Fibroblast of skin of left biceps (primary cell): ENCODE data around the gene FRMD3.

ENCODE experiments used
- DNase-seq, 2 experiments: peaks; one replicate each; pipeline ENCODE4 v3.0.0-alpha.2; 2013; ENCODE audit warnings: low read depth in 2 of 2

FRMD3 gene

DNA sequence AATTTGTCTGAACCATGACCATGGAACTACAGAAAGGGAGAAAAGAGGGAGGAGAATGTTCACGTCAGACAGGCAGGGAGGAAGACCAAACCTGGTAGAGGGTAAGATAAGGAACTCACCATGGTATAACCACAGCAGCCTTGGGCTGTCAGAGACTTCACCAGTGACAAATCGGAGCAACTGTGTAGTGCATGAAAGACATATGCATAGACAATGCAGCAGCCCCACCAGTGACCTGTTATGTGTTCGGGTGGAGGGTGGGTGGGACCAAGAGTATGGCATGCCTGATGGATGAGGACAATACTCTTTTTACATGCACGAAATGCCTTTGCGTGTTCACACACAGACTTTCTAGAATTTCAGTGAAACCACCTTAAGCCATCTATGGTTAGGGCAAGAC, 253.5 kb downstream of the FRMD3 start:
- DNase-seq: no peak

DNA sequence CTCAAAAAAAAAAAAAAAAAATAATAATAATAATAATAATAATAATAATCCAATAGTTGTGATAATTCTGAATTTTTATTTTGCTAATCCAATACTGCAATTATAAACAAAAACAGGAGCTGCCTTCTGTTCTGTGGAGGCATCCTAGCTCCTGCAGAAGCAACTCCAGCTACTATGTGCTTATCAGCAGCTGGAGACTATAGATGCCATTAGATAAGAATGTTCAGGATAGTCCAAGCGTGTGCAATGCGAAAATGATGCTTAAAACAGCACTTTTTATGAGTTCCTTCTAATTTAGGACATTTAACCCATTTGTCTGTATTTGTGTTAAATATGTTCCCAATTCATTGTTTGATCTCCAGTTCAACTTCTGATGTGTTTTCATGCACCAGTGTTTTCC, 254.7 kb downstream of the FRMD3 start:
- no peak for DNase-seq

DNA sequence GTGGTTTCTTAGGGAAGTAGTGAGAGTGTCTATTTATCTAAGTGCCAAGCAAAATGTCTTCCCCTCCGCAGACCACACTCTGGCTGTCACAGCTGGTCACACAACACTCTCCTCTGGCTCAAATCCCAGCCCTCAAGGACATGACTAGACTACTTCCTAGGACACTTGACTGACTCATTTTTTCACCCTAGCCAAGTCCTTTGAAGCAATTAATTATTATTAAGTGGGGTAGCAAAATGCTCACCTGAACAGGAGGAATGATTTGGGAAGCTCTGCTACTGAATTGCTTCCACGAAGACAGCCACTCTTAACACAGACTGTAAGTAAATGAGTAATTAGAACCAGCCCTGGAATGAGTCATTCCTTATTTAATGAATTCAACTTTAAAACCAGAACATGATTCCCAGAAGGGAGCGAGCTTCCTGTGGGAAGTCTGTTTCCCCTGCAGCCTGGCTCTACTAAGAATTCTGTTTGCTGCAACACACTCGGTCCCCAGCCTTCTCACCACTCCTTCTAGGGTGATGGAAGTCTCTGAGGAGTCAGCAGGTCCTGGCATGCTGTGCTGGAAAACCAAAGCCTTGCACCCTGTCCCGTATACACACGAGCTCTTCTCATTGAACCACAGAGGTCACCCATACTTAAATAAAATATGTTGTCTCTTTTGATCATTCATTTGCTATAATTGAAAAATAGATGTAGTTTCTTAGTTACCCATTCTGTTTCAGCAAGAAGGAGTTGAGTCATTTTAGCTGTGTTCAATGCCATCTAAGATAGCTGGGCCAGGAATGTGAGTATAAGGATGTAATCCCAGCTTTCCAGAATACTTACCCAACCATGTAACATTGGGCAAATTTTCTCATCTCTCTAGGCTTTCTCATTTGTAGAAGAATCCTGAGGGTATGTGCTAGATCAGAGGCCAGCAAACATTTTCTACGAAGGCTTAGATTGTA, 256.6 kb downstream of the FRMD3 start:
- DNase-seq: peak; percentile 58 to 59

DNA sequence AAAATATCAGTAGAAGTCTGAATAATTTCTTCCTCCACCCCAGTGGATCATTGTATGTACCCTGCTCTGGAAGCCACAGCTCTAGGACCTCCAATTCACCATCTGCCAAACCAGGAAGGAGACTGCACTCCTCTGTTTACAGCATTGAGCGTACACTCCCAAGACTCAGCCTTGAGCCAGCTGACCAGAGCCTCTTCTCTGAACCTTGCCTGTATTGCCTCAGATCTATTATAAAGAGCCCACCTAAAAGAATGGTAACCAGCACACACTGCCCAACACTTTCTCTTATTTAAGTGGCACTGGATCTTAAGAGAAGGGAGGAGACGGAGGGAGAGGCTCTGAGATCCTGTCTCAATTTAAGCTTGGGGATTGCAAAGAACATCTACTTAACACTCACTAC, 257.4 kb downstream of the FRMD3 start:
- no peak for DNase-seq

DNA sequence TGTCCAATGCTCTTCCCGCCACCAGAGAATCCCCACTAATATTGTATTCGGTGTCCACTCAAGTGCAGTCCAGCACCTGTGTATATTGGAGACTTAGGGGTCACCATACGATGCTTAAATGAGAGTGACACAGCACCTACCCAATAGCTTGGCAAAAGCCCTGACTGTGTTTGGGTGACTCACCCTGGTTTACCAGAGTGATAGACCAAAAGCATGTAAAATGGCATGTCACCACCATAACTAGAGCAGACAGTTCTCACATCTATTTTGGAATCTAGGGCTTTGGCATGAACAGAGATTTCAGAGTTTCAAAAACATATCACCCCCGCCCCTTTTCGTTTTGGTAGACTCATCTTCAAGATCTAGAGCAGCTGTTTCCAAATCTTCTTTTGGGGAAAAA, 257.9 kb downstream of the FRMD3 start:
- DNase-seq: peak; percentile 4 to 12

DNA sequence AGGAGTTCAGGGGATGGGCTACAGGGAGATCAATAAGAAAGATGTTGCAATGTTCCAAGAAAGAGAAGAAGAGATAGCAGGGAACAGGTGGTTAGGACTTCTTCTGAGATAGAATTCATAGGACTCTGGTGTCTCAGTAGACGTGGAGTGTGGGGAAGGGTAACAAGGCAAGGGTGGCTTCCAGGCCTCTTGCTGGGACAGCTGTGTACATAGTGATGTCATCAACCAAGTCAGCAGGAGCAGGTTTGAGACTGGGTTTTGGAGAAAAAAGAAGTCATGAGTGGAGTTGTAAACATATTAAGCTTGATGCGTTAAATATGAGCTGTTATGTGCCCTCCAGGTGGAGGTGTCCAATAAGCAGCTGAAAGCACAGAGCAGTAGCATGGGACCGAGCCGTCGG, 263.4 kb downstream of the FRMD3 start:
- DNase-seq: no peak

DNA sequence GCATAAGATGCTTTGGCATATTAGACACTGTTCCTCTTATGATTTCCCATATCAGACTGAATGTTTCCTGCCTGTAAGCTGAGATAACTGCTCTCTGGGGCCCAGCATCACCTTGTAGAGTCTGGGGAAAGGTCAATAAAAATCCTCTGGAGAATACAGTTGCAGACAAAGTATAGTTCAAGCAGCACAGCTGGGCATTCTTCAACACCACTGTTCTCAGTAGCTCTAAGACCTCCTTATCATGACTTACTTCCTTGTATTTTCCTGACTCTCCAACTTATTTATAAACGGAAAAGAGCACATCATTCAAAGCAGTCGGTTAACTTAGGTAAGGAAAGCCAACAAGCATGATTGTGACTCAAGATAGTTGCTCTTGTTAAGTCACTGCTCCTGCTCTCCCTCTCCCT, 266.5 kb downstream of the FRMD3 start:
- no peak for DNase-seq

DNA sequence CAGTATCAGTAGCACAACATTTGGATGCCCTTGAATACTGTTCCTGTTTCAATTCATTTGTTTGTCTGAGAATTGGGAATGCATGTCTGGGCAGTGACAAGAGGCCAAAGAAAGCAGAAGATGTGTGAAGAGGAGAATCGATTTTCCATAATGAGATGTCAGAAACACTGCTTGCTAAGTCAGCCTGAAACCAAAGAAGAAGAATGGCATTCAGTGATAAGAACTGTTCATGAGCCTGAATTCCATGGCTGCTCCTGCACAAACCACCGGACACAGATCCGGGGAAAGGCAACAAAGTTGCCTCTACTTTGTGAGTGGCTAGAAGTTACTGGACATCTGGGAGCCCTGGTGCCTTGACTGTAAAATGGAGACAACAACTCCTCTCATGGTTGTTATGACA, 268.1 kb downstream of the FRMD3 start:
- DNase-seq: no peak

DNA sequence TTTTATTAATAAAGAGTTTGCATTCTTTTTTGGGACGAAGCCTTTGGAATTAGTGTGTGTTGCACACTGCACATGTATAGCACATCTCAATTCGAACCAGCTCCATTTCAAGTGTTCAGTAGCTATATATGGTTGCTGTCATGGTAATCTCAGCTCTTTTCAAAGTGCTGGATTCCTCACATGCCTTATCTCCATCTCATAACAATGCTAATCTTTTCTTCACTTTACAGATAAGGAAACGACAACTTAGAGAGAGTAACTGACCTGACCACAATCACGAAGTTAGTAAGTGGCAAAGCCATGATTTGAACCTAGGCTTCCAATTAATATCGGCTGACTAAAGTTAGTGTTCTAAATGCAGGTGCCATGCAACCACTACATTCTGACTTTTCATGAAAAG, 270.5 kb downstream of the FRMD3 start:
- DNase-seq: no peak

DNA sequence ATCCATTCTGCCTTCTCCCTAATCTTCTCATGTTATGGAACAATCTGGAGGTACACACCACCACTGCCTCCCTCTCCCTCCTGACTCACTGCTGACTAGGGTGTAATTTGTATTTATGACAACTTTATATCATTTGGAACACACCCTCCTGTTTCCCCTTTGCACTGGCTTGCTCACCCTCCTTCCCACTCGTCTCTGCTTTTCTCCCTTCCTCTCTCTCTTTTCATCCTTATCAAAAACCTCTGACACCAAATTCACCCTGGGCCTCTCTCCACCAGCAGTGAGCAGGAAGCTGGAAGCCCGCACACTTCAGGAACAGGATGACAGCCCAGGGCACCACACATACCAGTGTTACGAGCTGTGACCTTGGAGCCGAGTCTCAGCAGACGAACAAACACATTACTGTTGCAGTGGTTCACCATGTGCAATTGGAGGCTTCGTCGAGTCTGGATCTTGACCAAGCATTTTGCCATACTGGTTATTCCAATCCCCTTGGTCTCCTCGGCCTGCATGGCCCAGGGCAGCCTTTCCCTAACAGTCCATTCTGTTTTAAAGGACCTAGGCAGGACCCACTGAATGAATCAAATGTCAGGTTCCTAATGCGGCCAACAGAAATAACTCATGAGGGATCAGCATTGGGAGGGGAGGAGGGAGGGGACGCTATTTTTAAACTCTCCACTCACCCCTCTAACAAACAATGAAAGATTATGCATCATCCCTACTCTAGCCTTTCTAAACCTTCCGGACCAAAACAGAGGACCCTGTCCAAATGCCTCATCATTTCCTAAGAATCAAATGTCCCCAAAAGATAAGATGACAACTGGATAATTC, 271.3 kb downstream of the FRMD3 start:
- DNase-seq: no peak

DNA sequence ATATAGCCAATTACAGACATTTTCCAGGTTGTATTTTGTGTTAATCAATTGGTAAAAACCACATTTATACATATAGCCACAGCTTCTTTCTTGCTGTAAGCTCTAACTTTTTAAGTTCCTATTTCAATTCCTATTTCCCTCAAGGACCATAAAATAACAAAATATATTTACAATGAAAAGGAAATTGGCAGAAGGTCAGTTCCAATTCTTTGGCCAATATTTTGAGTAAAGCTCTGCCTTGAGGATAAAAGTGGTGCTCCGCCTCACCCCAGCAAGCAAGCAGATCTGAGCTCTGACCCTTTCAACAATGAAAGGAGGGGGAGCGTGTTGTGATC, 271.9 kb downstream of the FRMD3 start:
- no peak for DNase-seq

DNA sequence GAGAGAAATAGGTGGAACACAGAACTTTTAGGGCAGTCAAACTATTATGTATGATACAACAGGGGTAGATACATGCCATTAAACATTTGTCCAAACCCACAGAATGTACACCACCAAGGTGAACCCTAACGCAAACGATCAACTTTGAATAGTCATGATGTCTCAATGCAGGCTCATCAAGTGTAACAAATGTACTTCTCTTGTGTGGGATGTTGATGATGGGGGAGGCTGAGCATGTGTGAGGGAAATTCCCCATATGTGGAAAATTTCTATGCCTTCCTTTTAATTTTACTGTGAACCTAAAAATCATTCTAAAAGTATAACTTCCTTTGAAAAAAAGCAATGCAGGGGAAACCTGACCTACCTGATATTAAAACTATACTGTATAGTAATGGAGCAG, 273.9 kb downstream of the FRMD3 start:
- no peak for DNase-seq

DNA sequence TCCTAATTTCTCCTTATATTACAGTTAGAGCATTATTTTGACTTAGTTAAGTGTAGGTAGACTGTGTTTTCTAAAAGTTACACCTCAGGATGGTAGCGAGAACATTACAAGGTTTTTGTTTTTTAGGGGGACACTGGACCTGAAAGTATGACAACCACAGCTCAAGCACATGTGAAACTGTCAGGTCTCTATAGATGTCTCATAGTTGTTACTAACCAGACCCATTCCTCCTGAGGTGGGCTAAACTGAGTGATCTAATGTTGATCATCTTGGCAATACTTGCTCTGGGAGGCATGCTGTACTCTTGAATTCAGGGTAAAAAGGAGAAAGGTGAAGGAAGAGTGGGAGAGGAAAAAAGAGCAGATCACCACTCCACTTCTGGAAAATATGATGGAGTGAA, 278.6 kb downstream of the FRMD3 start:
- DNase-seq: no peak

DNA sequence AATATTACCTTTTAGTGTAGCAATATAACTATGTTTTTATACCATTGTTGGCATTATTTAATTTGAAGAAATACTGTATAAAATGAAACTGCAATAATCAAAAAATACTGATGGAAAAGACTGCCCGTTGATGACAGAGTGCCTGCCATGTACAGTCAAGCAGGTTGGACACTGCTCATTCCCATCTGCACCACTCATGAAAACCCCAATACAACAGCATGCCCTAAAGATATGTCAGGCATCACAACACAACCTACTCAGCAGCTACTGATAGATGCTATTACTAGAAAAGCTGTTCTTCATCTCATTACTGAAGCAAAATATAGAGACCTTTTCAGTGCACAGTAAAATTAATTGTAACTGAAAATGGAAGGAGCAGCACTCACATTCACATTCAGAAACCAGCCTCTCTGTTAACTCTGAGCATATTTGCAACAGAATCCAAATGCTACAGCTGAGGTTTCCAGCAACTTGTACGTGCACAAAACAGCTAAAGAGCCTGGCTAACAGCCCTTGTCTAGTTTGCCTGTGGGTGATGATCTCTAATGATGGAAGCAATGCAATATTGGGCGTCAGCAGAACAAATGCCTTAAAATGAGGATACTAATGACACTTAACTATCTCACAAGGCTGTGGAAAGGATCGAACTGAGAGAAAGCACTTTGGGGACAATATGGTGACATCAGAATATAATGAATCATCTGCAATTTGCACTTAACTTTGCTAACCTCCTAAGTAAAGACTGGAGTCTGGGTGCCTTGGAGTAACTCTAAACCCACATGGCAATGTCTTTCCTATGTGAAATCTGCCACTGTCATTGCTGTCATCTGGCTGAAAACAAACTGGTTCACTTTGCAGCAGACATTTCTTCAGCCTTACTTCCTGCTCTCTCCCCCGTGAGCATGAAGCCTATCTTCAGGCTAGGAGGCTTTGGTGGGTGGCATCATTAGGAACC, 280.0 kb downstream of the FRMD3 start:
- no peak for DNase-seq

DNA sequence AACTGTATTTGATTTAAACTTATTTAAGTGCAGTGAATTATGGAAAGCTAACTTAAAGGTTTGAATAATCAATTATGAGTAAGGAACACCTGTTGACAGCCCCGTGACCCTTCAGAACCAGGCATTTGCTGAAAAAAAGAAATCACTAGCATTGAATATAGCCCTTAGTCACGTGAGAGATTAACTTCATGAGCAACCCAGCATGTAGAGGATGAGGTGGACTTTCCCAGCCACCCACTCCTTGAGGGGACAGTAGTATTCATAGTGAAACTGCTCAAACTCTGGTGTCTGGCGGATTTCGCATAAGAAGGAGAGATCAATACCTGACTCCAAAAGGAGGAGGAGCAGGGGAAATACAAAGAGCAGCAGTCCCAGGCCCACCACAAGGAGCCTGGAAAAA, 290.5 kb downstream of the FRMD3 start:
- no peak for DNase-seq

DNA sequence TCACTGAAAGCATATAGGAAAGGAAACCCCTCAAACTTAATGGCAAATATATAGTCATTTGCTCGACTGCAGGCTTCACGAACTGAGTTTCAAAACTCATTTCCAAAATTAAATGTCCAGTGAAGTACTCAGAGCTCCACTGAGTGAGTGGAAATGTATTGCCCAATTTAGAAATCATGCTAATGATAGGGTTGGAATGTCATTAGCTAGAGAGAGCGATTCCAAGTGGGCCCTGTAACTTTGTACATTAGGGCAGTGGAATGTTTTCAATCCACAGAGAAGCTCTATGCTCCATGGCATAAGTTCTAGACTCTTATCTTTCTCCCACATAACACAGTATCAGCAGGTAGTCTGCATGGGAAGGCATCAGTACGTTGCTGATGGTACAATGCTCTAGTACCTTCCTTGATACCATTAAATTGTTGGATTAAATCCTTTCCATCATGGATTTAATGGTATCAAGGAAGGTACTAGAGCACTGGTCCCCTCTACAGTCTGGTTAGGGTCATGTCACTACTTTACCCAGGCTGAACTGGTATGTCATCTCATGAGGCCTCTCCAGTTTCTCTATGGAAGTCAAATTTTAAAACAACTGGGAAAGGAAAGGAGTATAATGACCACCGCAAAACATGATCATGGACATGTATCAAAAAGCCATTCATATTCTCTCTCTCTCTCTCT, 292.1 kb downstream of the FRMD3 start:
- no peak for DNase-seq

DNA sequence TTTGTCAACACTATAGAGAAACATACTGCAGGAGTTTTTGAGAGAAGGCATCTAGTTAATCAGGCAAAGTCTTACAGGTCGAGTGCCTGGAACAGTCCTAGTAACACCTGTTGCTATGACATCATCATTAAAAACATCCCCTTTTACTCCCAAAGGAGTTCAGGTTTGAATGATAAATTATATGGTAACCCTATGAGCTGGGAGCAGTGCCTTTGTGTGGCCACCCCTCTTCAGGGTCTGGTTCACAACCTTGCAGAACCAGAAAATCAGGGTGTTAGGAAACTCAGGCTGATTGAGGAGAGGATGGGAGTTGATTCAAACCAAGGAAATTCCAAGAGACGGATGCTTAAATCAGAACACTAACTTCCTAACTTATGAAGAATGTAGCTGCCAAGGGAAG, 296.1 kb downstream of the FRMD3 start:
- DNase-seq: no peak

DNA sequence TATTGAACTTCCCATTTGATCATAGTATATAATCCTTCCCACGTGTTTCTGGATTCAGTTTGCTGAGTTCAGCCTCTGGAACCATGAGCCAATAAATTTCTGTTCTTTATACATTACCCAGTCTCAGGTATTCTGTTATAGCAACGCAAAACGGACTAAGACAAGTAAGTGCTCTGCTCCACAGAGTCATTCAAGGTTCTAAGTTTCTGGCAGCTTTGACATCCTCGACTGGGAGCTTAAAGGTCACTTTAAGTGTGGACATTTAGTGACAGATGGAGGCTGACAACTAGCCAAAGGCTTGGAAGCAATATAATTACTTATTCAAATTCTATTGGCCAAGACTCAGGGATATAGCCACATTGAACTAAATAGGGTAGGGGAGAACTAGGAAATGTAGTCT, 297.5 kb downstream of the FRMD3 start:
- DNase-seq: no peak

DNA sequence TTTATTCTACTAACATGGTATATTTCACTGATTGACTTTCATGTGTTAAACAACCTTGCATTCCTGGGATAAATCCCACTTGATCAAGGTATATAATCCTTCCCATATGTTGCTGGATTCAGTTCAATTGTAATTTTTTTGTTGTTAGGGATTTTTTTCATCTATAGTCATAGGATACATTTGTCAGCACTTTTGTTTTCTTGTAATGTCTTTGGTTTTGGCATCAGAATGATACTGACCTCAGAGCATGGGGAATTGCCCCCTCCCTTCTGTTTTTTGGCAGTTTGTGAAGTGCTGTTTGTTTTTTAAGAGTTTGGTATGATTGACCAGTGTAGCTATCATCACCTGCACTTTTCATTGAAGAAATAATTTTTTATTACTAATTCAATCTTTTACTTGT, 298.5 kb downstream of the FRMD3 start:
- peak; percentile 29 to 34 for DNase-seq

DNA sequence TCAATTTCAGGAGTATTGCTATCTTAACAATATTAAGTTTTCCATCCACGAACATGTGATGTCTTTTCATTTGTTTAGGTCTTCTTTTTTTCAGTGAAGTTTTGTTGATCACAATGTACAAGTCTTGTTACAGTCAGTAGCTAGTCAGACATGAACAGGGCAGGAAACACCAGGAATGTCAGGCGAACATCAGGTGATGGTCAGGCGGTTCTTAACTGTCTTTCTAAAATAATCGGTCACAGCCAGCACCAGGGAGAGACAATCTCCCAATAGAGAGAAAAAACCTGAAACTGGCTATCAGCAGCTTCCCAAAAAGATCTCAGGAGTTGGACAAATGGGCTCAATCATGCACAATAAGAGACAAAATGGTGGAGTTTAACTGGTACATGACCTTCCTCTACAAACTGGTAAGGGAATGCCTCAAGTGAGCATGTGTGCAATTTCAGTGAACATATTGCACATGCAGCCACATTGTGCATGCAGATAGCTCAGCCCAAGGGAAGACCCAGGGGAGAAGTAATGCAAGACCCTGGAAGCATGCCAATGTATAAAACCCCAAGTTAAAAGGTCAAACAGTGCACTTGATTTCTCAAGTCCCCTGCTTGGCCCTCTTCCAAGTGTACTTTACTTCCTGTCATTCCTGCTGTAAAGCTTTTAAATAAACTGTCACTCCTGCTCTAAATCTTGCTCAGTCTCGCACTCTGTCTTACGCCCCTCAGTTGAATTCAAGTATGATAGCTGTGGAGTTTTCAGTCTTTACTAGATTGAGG, 299.1 kb downstream of the FRMD3 start:
- peak in 1 of 2 experiments; percentile 3 for DNase-seq
